Right atrium auricular region (tissue), 2 donors: ENCODE measurements around the gene AREL1. TPM values are rescaled to one million over a fixed set of nuclear protein-coding genes. Genes with fewer than 3 reads are reported as not detected.

ENCODE experiments used
- DNase-seq: peaks from one replicate; pipeline ENCODE4 v3.0.0-alpha.2; 2019; ENCODE audit warnings: low spot score
- H3K27ac ChIP-seq, 2 donors: fragments of 200-600 bp; sonication (generic); 1 replicate in 1 of 2; 2 replicates in 1 of 2; pipeline ENCODE4 v1.5.1; 2016 to 2019
- H3K27me3 ChIP-seq, 2 donors: fragments of 200-600 bp; sonication (generic); one replicate each; pipeline versions ENCODE4 v1.5.1 to v1.6.0; 2017 to 2019
- H3K36me3 ChIP-seq: fragments of 200-600 bp; sonication (generic); one replicate; pipeline ENCODE4 v1.5.1; 2016
- H3K4me1 ChIP-seq, 2 donors: fragments of 200-600 bp; sonication (generic); one replicate each; pipeline versions ENCODE4 v1.5.1 to v1.6.0; 2017 to 2019
- H3K4me3 ChIP-seq, 2 donors: fragments of 200-600 bp; sonication (generic); 1 replicate in 1 of 2; 2 replicates in 1 of 2; pipeline ENCODE4 v1.5.1; 2017 to 2019; ENCODE audit warnings: mild to moderate bottlenecking in 1 of 2, moderate library complexity in 1 of 2
- H3K9me3 ChIP-seq, 2 donors: fragments of 200-600 bp; sonication (generic); one replicate each; pipeline ENCODE4 v1.5.1; 2019
- CTCF ChIP-seq, 2 donors: fragments of 200-600 bp; sonication (generic); IDR thresholded peaks; one replicate each; pipeline ENCODE4 v1.5.1; 2019; ENCODE audit warnings: antibody characterized with exemption in 2 of 2
- total RNA-seq, 2 donors: library from RNA; depleted of rRNA; stranded (reverse); fragments of >200 nt; gene quantifications; one replicate each; pipeline ENCODE4 v1.1.0, GENCODE V29; 2016

AREL1 gene
- total RNA-seq, 2 donors from 2014 or later, result 15.6 to 16.3 TPM

GRCh38 chr14:74697976-74698375 is 14.9 kb downstream of the AREL1 start:
- Histone ChIP-seq H3K27me3 (no peaks in the 10 kb centered on the region), H3K4me1 (no peaks in the 10 kb centered on the region), H3K27ac (no peak overlapping the region), H3K4me3 (no peak overlapping the region), H3K9me3 (no peaks in the 10 kb centered on the region), H3K36me3 (no peaks in the 10 kb centered on the region)
- TF ChIP-seq CTCF (IDR thresholded peaks at IDR 0.05), result no peak
- DNase-seq, result no peak

DNA sequence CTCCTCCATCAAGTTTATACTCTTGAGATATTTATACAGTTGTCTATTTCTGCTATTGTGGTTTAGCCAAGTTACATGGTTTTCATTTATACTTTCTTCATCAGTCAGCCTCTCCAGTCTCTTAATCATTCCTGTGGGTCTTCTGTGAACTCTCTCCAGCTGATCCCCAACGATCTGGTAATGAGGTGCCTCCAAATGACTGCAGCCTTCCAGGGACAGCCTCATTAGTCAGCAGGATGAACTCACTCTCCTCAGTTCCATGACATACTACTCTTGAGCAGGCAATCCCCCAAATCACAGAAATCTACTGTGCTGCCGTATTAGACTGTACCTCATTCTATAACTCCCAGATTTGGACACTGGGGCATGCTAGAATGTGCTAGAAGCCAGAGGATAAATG is 15.3 kb downstream of the AREL1 start:
- Histone ChIP-seq H3K9me3 (no peaks in the 10 kb centered on the region), H3K27me3 (no peaks in the 10 kb centered on the region), H3K27ac (no peak overlapping the region), H3K4me1 (peaks cover 0 to 3% of the 10 kb centered on the region in 2 donors), H3K4me3 (no peak overlapping the region), H3K36me3 (no peaks in the 10 kb centered on the region)
- DNase-seq, result no peak
- TF ChIP-seq CTCF (IDR thresholded peaks at IDR 0.05), result no peak

GRCh38 chr14:74697011-74697410 is 15.9 kb downstream of the AREL1 start:
- Histone ChIP-seq H3K36me3 (no peaks in the 10 kb centered on the region), H3K9me3 (no peaks in the 10 kb centered on the region), H3K27ac (no peak overlapping the region), H3K27me3 (no peaks in the 10 kb centered on the region), H3K4me3 (no peak overlapping the region), H3K4me1 (peaks cover 0 to 9% of the 10 kb centered on the region in 2 donors)
- TF ChIP-seq CTCF (IDR thresholded peaks at IDR 0.05), result no peak
- no peak for DNase-seq

- TF ChIP-seq CTCF (IDR thresholded peaks at IDR 0.05), result no peak
- no peaks in the 10 kb centered on the region for H3K27me3 ChIP-seq
- no peak overlapping the region for H3K4me3 ChIP-seq
These were observed 17.5 kb downstream of the AREL1 start for GRCh38 chr14:74695406-74695805.

GRCh38 chr14:74693191-74693590 is 19.7 kb downstream of the AREL1 start:
- Histone ChIP-seq H3K36me3 (peaks cover 4% of the 10 kb centered on the region), H3K9me3 (no peaks in the 10 kb centered on the region), H3K4me1 (peaks cover 0 to 26% of the 10 kb centered on the region in 2 donors), H3K27ac (no peak overlapping the region), H3K4me3 (no peak overlapping the region), H3K27me3 (no peaks in the 10 kb centered on the region)
- no peak for DNase-seq
- no peak for TF ChIP-seq CTCF (IDR thresholded peaks at IDR 0.05)

More at GRCh38 chr14:74695406-74695805, 17.5 kb downstream of the AREL1 start:
- DNase-seq, result no peak
- H3K9me3 ChIP-seq, result no peaks in the 10 kb centered on the region
- H3K27ac ChIP-seq, result no peak overlapping the region
- H3K36me3 ChIP-seq, result no peaks in the 10 kb centered on the region
- H3K4me1 ChIP-seq, result peaks cover 0 to 25% of the 10 kb centered on the region in 2 donors

GRCh38 chr14:74691456-74691855 is 21.4 kb downstream of the AREL1 start:
- Histone ChIP-seq H3K36me3 (peaks cover 4% of the 10 kb centered on the region), H3K4me3 (no peak overlapping the region), H3K9me3 (no peaks in the 10 kb centered on the region), H3K4me1 (peaks cover 0 to 26% of the 10 kb centered on the region in 2 donors), H3K27ac (peak overlapping the region in 1 of 2 donors; percentile 0), H3K27me3 (no peaks in the 10 kb centered on the region)
- no peak for TF ChIP-seq CTCF (IDR thresholded peaks at IDR 0.05)
- DNase-seq, result no peak
